Adipocyte (in vitro differentiated cells): ENCODE data around the gene ERV3-1.
A peak's percentile ranks its signal among the peaks of the same experiment; 100 is the strongest.
"Not testable (repeated sequence)": the region's sequence is repeated elsewhere in the genome, so short reads cannot be mapped to it uniquely, and the experiment has no call there.

Experiments used
- DNase-seq: peaks from one replicate; pipeline ENCODE4 v3.0.0-alpha.2; 2015; ENCODE audit warnings: low read depth
- H3K27me3 ChIP-seq: replicated peaks from 2 replicates; pipeline ENCODE4 v1.7.0; 2013; ENCODE audit warnings: mild to moderate bottlenecking, low read length, moderate library complexity; ENCODE audit not compliant: control insufficient read depth, insufficient read depth
- H3K36me3 ChIP-seq: 2 replicates; pipeline ENCODE4 v1.7.0; 2013; ENCODE audit warnings: low read length, mild to moderate bottlenecking, moderate library complexity; ENCODE audit not compliant: control insufficient read depth, insufficient read depth, severe bottlenecking
- H3K4me1 ChIP-seq: 2 replicates; pipeline ENCODE4 v1.7.0; 2013; ENCODE audit warnings: mild to moderate bottlenecking, low read length, moderate library complexity; ENCODE audit not compliant: control insufficient read depth, insufficient read depth
- H3K4me3 ChIP-seq: 2 replicates; pipeline ENCODE4 v1.7.0; 2013; ENCODE audit warnings: mild to moderate bottlenecking, low read length, moderate library complexity
- H3K9ac ChIP-seq: 2 replicates; pipeline ENCODE4 v1.7.0; 2013; ENCODE audit warnings: mild to moderate bottlenecking, low read length, moderate library complexity
- H3K9me3 ChIP-seq: 2 replicates; pipeline ENCODE4 v1.7.0; 2013; ENCODE audit warnings: mild to moderate bottlenecking, low read length, moderate library complexity; ENCODE audit not compliant: control insufficient read depth

The ERV3-1 gene

DNA sequence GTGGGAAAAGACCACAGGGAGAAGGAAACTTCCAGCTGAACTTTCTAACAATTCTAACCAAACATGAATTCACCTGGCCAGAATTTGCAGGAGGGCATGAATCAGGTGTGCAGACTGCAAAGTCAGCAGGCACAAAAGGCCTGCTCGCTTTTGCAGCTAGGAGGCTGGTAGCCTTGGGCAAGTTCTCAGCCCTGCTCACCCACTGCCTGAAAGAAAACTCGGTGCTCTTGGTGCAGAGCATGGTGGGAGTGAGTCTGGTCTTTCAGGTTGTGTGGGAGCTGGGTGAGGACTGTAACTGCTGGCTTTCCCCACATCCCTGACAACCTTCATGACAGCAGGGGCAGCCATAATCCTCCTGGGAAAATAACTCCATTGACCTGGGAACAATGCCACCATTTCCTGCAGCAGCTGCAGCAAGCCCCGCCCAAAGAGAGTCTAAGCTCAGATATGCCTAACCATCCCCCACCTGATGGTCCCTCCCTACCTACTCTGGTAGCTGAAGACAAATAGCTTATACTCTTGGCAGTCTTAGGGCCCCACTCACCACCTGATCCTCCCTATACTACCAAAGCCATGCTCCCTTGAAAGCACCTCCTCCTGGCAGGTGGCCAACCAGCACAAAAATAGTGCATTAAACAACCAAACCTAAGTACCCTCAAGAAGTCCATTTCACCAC, 47.3 kb downstream of the ERV3-1 start:
- Histone ChIP-seq H3K9ac (no peak overlapping the region), H3K36me3 (no peaks in the 10 kb centered on the region), H3K9me3 (no peaks in the 10 kb centered on the region), H3K27me3 (no peaks in the 10 kb centered on the region), H3K4me3 (no peak overlapping the region), H3K4me1 (no peaks in the 10 kb centered on the region)
- no peak for DNase-seq

DNA sequence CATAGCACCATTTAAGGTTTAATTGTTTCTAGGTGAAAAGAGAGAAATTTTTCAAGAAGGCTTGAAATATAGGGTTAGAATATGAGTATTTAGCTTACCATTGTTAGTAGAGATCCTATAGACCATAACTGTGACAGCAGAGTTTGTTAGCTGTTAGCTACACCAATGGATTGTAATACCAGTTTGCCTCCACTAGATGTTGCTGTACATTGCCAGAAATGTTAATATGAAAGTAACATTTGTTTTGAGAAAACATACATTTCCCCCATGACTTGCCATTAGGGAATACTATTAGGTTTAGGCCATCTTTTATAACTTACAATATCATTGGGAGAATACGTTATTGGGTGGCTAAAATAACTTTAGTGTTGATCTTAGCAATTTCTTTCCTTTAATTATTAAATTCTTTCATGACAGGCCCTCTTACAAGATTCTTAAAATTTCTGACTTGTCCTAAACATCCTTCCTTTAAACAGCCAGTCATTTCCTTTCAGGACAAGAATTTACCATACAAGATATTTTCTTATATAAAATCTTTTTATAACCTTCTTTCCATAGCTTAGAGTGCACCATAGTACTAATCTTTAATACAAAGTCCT, 55.1 kb downstream of the ERV3-1 start:
- H3K4me1 ChIP-seq = peaks cover 4% of the 10 kb centered on the region
- H3K9me3 ChIP-seq = no peaks in the 10 kb centered on the region
- H3K27me3 ChIP-seq = peaks cover 15% of the 10 kb centered on the region
- H3K4me3 ChIP-seq = no peak overlapping the region
- H3K9ac ChIP-seq = no peak overlapping the region
- DNase-seq = peak; percentile 82
- no peaks in the 10 kb centered on the region for H3K36me3 ChIP-seq

DNA sequence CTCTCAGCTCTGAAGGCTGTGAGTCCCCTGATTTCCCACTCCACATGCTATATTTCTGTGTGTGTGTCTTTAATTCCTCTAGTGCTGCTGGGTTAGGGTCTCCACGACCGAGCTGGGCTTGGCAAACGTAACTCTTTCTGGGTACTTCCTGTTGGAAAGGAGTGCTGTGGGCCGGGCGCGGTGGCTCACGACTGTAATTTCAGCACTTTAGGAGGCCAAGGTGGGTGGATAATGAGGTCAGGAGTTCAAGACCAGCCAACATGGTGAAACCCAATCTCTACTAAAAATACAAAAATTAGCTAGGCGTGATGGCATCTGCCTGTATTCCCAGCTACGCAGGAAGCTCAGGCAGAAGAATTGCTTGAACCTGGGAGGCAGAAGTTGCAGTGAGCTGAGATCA, 55.8 kb downstream of the ERV3-1 start:
- H3K27me3 ChIP-seq = peaks cover 15% of the 10 kb centered on the region
- H3K4me3 ChIP-seq, H3K9me3 ChIP-seq: not testable (repeated sequence)

DNA sequence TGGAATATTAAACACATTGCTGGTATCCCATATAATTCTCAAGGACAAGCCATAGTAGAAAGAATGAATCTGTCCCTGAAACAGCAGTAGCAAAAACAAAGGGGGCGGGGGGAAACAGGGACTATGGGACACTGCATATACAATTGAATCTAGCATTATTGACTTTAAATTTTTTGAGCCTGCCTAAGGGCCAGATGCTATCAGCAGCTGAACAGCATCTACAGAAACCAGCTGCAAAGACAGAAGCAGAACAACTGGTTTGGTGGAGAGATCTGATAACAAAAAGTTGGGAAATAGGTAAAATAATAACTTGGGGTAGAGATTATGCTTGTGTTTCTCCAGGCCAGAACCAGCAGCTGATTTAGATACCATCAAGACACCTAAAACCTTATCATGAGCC, 57.7 kb downstream of the ERV3-1 start:
- not testable (repeated sequence) for H3K9me3 ChIP-seq, H3K4me1 ChIP-seq, H3K4me3 ChIP-seq, H3K9ac ChIP-seq, H3K36me3 ChIP-seq, DNase-seq
- H3K27me3 ChIP-seq = peaks cover 15% of the 10 kb centered on the region

More for the DNA sequence above, 55.8 kb downstream of the ERV3-1 start:
- H3K9ac ChIP-seq, H3K4me1 ChIP-seq, DNase-seq, H3K36me3 ChIP-seq: not testable (repeated sequence)

DNA sequence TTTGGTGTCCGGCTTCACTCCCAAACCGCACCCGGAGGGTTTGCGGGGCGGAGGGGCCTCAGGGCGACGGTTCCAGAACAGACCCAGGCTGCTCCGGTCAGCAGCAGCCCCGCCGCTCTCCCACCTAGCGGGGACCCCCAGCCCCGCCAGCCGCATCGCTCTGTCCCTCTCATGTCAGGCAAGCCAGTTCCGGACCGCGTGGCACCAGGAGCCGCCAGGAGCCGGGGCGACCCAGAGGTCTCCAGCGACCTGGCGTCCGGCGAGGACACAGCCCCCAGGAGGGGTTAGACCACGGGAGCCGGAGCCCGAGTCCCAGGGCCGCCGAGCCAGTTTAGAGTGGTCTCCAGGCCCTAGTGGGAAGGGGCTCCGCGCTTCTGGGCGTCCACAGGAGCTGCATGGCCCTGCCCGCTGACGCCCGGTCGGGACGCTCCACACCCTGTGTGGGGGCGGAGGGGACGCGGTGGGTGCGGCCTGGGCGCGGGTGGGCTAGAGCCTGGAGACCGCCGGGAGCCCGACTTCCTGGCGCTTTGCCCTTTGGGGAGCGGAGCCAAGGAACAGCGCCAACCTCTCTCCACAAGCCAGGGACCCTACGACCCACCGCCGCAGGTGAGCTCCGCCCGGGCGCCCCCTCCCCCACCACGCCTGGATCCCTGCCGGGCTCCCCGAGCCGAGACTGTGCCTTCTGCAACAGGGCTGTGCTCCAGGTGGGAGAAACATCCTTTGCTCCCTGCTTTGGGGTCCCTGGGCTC, 59.1 kb downstream of the ERV3-1 start:
- Histone ChIP-seq H3K36me3 (no peaks in the 10 kb centered on the region), H3K9me3 (no peaks in the 10 kb centered on the region), H3K4me1 (peaks cover 4% of the 10 kb centered on the region), H3K9ac (no peak overlapping the region), H3K27me3 (peaks cover 15% of the 10 kb centered on the region), H3K4me3 (peak overlapping the region; percentile 52)
- peak; percentile 7 for DNase-seq

DNA sequence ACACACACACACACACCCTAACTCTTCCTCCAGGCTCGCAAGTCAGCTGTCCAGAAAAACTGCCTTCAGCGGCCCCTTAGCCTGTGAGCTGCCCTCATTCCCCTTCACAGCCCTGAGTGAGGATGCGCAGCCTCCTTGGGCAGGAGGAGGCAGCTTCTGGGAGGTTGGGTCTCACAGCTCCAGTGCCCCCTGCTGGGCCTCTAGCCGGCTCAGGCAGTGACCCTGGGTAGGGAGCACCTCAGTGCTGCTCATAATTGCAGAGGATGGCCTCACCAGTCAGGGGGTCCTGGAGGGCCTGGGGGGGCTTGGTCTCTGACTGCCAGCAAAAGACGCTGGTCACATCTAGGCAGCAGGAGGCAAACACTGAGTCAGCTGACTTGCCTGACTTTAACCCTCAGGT, 59.7 kb downstream of the ERV3-1 start:
- peaks cover 15% of the 10 kb centered on the region for H3K27me3 ChIP-seq
- H3K4me1 ChIP-seq = peaks cover 4% of the 10 kb centered on the region
- no peaks in the 10 kb centered on the region for H3K9me3 ChIP-seq
- no peak overlapping the region for H3K9ac ChIP-seq
- H3K4me3 ChIP-seq = no peak overlapping the region
- H3K36me3 ChIP-seq = no peaks in the 10 kb centered on the region
- DNase-seq = no peak

DNA sequence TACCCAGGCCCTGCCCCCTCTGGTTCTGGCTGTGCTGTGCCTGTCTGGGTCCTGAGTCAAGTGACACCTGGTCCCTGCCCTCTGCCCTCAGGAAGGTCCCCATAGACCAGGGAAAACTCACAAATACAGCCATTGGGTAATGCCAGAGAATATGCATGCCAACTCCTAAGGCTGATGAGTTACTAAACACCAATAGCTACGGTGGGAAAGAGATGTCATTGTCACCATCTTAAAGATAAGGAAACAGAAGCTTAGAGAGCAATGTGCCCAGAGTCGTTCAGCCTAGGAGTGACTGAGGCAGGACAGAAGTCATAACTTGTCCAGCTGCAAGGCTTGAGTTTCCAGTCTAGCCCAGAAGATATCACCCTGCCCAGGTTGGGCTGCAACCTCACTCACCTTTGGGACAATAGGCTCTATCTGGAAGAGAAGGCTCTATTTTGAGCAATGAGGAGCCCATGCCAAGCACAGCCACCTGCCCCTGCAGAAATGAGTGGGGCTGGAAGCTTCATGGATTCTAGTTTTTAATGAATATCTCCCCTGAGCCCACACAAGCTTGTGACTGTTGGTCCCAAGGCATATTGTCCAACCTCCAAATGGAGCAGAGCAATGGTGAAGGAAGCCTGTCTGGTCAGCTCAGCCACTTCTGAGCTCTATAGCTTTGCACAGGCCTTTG, 60.8 kb downstream of the ERV3-1 start:
- Histone ChIP-seq H3K4me1 (peaks cover 4% of the 10 kb centered on the region), H3K36me3 (no peaks in the 10 kb centered on the region), H3K4me3 (no peak overlapping the region), H3K9me3 (no peaks in the 10 kb centered on the region), H3K27me3 (peaks cover 15% of the 10 kb centered on the region), H3K9ac (no peak overlapping the region)
- no peak for DNase-seq

DNA sequence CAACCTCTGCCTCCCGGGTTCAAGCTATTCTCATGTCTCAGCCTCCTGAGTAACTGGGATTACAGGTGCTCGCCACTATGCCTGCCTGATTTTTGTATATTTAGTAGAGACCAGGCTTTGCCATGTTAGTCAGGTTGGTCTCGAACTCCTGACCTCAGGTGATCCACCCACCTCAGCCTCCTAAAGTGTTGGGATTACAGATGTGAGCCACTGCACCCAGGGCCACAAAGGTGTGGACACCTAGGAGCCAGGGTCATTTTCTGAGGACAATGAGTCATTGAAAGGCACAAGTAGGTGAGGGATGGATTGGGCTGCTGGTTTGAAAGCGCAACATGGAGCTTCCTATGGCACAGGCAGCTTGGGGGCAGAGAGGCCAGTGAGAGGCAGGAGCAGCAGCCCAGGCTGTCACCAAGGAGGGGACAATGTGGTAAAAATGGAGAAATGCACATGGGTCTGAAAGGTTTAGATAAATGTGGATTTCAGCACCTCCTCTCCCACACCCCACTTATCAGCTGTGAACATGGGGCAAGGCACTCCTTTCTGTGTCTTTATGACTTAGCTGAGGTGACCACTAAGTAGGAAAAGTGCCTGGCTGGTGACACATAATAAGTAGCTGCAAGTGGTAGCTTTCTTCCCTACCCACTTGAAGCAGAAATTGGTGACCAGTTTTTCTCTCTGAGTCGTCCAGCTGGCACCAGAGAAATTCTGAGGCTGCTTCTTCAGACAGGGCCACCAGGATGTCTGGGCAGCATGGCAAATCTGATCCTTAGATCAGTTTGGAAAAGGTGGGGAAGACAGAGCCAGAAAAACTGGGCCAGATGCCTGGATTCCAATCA, 61.6 kb downstream of the ERV3-1 start:
- not testable (repeated sequence) for H3K9me3 ChIP-seq, H3K9ac ChIP-seq, DNase-seq, H3K4me3 ChIP-seq, H3K4me1 ChIP-seq, H3K36me3 ChIP-seq
- H3K27me3 ChIP-seq = peaks cover 15% of the 10 kb centered on the region
